ENCODE data around the gene MACROD1. TPM values are rescaled to one million over a fixed set of nuclear protein-coding genes. Genes with fewer than 3 reads are reported as not detected.

The MACROD1 gene
- total RNA-seq, 4 donors from 2014 or later, result 28.8 to 70.7 (median 33.7) TPM

GRCh38 chr11:64139049-64139448, 26.9 kb downstream of the MACROD1 start:
- no peak overlapping the region for H3K27ac ChIP-seq (replicated peaks in 1 of 4)
- TF ChIP-seq POLR2A (IDR thresholded peaks at IDR 0.05; ENCODE audit: low read depth) (no peak), POLR2AphosphoS5 (IDR thresholded peaks at IDR 0.05) (no peak), CTCF (IDR thresholded peaks at IDR 0.05) (no peak), EP300 (IDR thresholded peaks at IDR 0.05) (no peak)
- no peak for DNase-seq (ENCODE audit: extremely low spot score)
- WGBS, result 64% methylated on average over 10 of the region's 15 CpGs
- no peaks in the 10 kb centered on the region for H3K9me3 ChIP-seq
- no peaks in the 10 kb centered on the region for H3K36me3 ChIP-seq
- H3K4me1 ChIP-seq, result peaks cover 0 to 10% (median 3%) of the 10 kb centered on the region in 4 donors
- H3K4me3 ChIP-seq, result no peak overlapping the region
- H3K27me3 ChIP-seq, result no peaks in the 10 kb centered on the region
- intact Hi-C loops (cut with DNase I), result no loop called here

DNA sequence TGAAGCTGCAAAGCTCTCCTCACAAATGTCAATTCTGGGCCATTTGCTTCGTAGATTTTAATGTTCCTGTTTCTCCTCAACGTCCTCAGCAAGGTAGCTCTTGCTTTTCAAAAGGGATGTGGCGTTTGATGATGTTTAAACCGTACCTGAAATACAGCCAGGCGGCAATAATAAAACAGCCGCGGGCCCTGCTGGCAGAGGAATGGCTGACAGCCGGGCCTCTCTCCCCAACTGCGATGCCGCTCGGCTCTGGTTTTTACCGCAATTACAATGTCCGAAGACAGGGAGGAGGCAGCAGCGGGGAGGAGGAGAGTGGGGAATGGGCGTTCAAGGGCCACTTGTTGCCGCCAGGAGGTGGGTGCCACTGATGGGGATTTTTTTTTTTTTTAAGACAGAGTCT, 27.5 kb downstream of the MACROD1 start:
- Histone ChIP-seq H3K27ac (replicated peaks in 1 of 4) (no peak overlapping the region), H3K27me3 (no peaks in the 10 kb centered on the region), H3K4me1 (peaks cover 0 to 10% (median 3%) of the 10 kb centered on the region in 4 donors), H3K4me3 (no peak overlapping the region), H3K9me3 (no peaks in the 10 kb centered on the region), H3K36me3 (no peaks in the 10 kb centered on the region)
- no peak for TF ChIP-seq CTCF (IDR thresholded peaks at IDR 0.05)
- no peak for TF ChIP-seq POLR2A (IDR thresholded peaks at IDR 0.05; ENCODE audit: low read depth)
- no peak for TF ChIP-seq POLR2AphosphoS5 (IDR thresholded peaks at IDR 0.05)
- no peak for TF ChIP-seq EP300 (IDR thresholded peaks at IDR 0.05)
- DNase-seq (ENCODE audit: extremely low spot score), result no peak
- 90% methylated on average over 16 of the region's 16 CpGs for WGBS
- intact Hi-C loops (cut with DNase I), result no loop called here

GRCh38 chr11:64136765-64137441, 29.0 kb downstream of the MACROD1 start:
- intact Hi-C loops (cut with DNase I), result no loop called here
- Histone ChIP-seq H3K27me3 (no peaks in the 10 kb centered on the region), H3K4me1 (peaks cover 0 to 17% (median 7%) of the 10 kb centered on the region in 4 donors), H3K36me3 (no peaks in the 10 kb centered on the region), H3K4me3 (no peak overlapping the region), H3K9me3 (no peaks in the 10 kb centered on the region), H3K27ac (replicated peaks in 1 of 4) (no peak overlapping the region)
- TF ChIP-seq POLR2AphosphoS5 (IDR thresholded peaks at IDR 0.05) (no peak), EP300 (IDR thresholded peaks at IDR 0.05) (no peak), CTCF (IDR thresholded peaks at IDR 0.05) (no peak), POLR2A (IDR thresholded peaks at IDR 0.05; ENCODE audit: low read depth) (no peak)
- WGBS, result 84% methylated on average over 17 of the region's 17 CpGs
- DNase-seq (ENCODE audit: extremely low spot score), result no peak

GRCh38 chr11:64135711-64136110, 30.2 kb downstream of the MACROD1 start:
- Histone ChIP-seq H3K4me3 (no peak overlapping the region), H3K27ac (replicated peaks in 1 of 4) (no peak overlapping the region), H3K9me3 (no peaks in the 10 kb centered on the region), H3K4me1 (peaks cover 0 to 12% (median 3%) of the 10 kb centered on the region in 4 donors), H3K36me3 (no peaks in the 10 kb centered on the region), H3K27me3 (no peaks in the 10 kb centered on the region)
- WGBS, result 97% methylated on average over 7 of the region's 17 CpGs
- intact Hi-C loops (cut with DNase I), result no loop called here
- DNase-seq (ENCODE audit: extremely low spot score), result no peak
- TF ChIP-seq POLR2A (IDR thresholded peaks at IDR 0.05; ENCODE audit: low read depth), result no peak
- no peak for TF ChIP-seq EP300 (IDR thresholded peaks at IDR 0.05)
- no peak for TF ChIP-seq CTCF (IDR thresholded peaks at IDR 0.05)
- TF ChIP-seq POLR2AphosphoS5 (IDR thresholded peaks at IDR 0.05), result no peak

- Histone ChIP-seq H3K9me3 (no peaks in the 10 kb centered on the region), H3K4me3 (no peak overlapping the region), H3K36me3 (no peaks in the 10 kb centered on the region), H3K27me3 (no peaks in the 10 kb centered on the region), H3K27ac (replicated peaks in 1 of 4) (no peak overlapping the region), H3K4me1 (peaks cover 0 to 12% (median 3%) of the 10 kb centered on the region in 4 donors)
- no peak for TF ChIP-seq POLR2AphosphoS5 (IDR thresholded peaks at IDR 0.05)
- TF ChIP-seq EP300 (IDR thresholded peaks at IDR 0.05), result no peak
- no peak for TF ChIP-seq CTCF (IDR thresholded peaks at IDR 0.05)
- no peak for TF ChIP-seq POLR2A (IDR thresholded peaks at IDR 0.05; ENCODE audit: low read depth)
- WGBS, result 98% methylated on average over 6 of the region's 8 CpGs
- intact Hi-C loops (cut with DNase I), result no loop called here
- no peak for DNase-seq (ENCODE audit: extremely low spot score)
Measured at GRCh38 chr11:64134963-64135362, 30.9 kb downstream of the MACROD1 start.

Data from esophagus muscularis mucosa (tissue), 4 donors.